HEK293 (cell line): ENCODE measurements around the gene F10.

Experiments
- CTCF ChIA-PET: fragments of 350-600 bp; formaldehyde crosslinking; extraction: SDS; loops from one replicate; lab custom pipeline; 2021; ENCODE audit warnings: antibody characterized with exemption; lab: Yijun Ruan, JAX
- POLR2A ChIA-PET: fragments of 300-600 bp; formaldehyde crosslinking; extraction: SDS; loops from one replicate; lab custom pipeline; 2020; ENCODE audit warnings: antibody characterized with exemption, inconsistent platforms; lab: Yijun Ruan, JAX
- H3K27ac ChIP-seq: fragments of 200-500 bp; sonication (Bioruptor generic); 2 replicates; pipeline ENCODE4 v1.5.1; 2014; ENCODE audit warnings: low read depth, low read length, control low read depth, inconsistent platforms; ENCODE audit errors: extremely low read depth
- H3K36me3 ChIP-seq, 2 experiments: fragments of 200-500 bp in 1 of 2; sonication (Bioruptor generic) in 1 of 2; 1 replicate in 1 of 2; 2 replicates in 1 of 2; pipeline ENCODE4 v1.5.1; 2014 to 2017; ENCODE audit warnings: inconsistent platforms in 2 of 2, low read length in 2 of 2; ENCODE audit not compliant: control insufficient read depth in 2 of 2, insufficient read depth in 1 of 2
- H3K4me1 ChIP-seq: fragments of 200-500 bp; sonication (Bioruptor generic); 2 replicates; pipeline ENCODE4 v1.5.1; 2014; ENCODE audit warnings: mild to moderate bottlenecking, low read length, inconsistent platforms; ENCODE audit not compliant: control insufficient read depth, insufficient read depth
- H3K4me3 ChIP-seq: 2 replicates; pipeline ENCODE4 v1.5.1; 2011; ENCODE audit warnings: low read depth, mild to moderate bottlenecking, control low read depth, low read length, moderate library complexity
- H3K9me3 ChIP-seq: fragments of 200-500 bp; sonication (Bioruptor generic); 2 replicates; pipeline ENCODE4 v1.5.1; 2014; ENCODE audit warnings: low read depth, low read length, inconsistent platforms; ENCODE audit not compliant: control insufficient read depth, insufficient read depth
- FEZF1 ChIP-seq: fragments of 450-650 bp; formaldehyde crosslinking; IDR thresholded peaks from 2 replicates; pipeline ENCODE4 v1.5.1; 2016; ENCODE audit warnings: missing biosample characterization, missing genetic modification characterization
- GLIS1 ChIP-seq: fragments of 450-650 bp; formaldehyde crosslinking; IDR thresholded peaks from 2 replicates; pipeline ENCODE4 v1.5.1; 2016; ENCODE audit warnings: missing biosample characterization, missing genetic modification characterization
- RBAK ChIP-seq: fragments of 450-650 bp; formaldehyde crosslinking; IDR thresholded peaks from 2 replicates; pipeline ENCODE4 v1.5.1; 2016; ENCODE audit warnings: missing biosample characterization, missing genetic modification characterization
- SCRT2 ChIP-seq: fragments of 450-650 bp; formaldehyde crosslinking; IDR thresholded peaks from 2 replicates; pipeline ENCODE4 v1.5.1; 2016; ENCODE audit warnings: missing biosample characterization, missing genetic modification characterization
- ZBTB11 ChIP-seq: fragments of 450-650 bp; formaldehyde crosslinking; conservative IDR thresholded peaks from 2 replicates; pipeline ENCODE4 v1.5.1; 2016; ENCODE audit warnings: low read depth, missing biosample characterization, missing genetic modification characterization
- ZBTB20 ChIP-seq: fragments of 450-650 bp; formaldehyde crosslinking; IDR thresholded peaks from 2 replicates; pipeline ENCODE4 v1.5.1; 2016; ENCODE audit warnings: missing biosample characterization, missing genetic modification characterization
- ZIC2 ChIP-seq: fragments of 450-650 bp; formaldehyde crosslinking; IDR thresholded peaks from 2 replicates; pipeline ENCODE4 v1.5.1; 2016; ENCODE audit warnings: missing biosample characterization, missing genetic modification characterization
- ZNF175 ChIP-seq: fragments of 450-650 bp; formaldehyde crosslinking; IDR thresholded peaks from 2 replicates; pipeline ENCODE4 v1.5.1; 2016; ENCODE audit warnings: missing biosample characterization, missing genetic modification characterization
- ZNF184 ChIP-seq: fragments of 450-650 bp; IDR thresholded peaks from 2 replicates; pipeline ENCODE4 v1.5.1; 2018; ENCODE audit warnings: missing biosample characterization, mild to moderate bottlenecking, missing genetic modification characterization
- ZNF2 ChIP-seq: fragments of 450-650 bp; formaldehyde crosslinking; IDR thresholded peaks from 2 replicates; pipeline ENCODE4 v1.5.1; 2016; ENCODE audit warnings: missing biosample characterization, missing genetic modification characterization
- ZNF214 ChIP-seq: fragments of 450-650 bp; formaldehyde crosslinking; IDR thresholded peaks from 2 replicates; pipeline ENCODE4 v1.5.1; 2017; ENCODE audit warnings: missing biosample characterization, mild to moderate bottlenecking, missing genetic modification characterization, borderline replicate concordance
- ZNF266 ChIP-seq: fragments of 450-650 bp; formaldehyde crosslinking; IDR thresholded peaks from 2 replicates; pipeline ENCODE4 v1.5.1; 2016; ENCODE audit warnings: missing biosample characterization, missing genetic modification characterization, low read depth
- ZNF302 ChIP-seq: fragments of 450-650 bp; formaldehyde crosslinking; IDR thresholded peaks from 2 replicates; pipeline ENCODE4 v1.5.1; 2016; ENCODE audit warnings: missing biosample characterization, missing genetic modification characterization, low read depth
- ZNF311 ChIP-seq: fragments of 450-650 bp; formaldehyde crosslinking; IDR thresholded peaks from 2 replicates; pipeline ENCODE4 v1.5.1; 2017; ENCODE audit warnings: missing biosample characterization, missing genetic modification characterization, borderline replicate concordance
- ZNF335 ChIP-seq: fragments of 450-650 bp; formaldehyde crosslinking; conservative IDR thresholded peaks from 2 replicates; pipeline ENCODE4 v1.5.1; 2016; ENCODE audit warnings: missing biosample characterization, missing genetic modification characterization
- ZNF423 ChIP-seq: fragments of 450-650 bp; formaldehyde crosslinking; IDR thresholded peaks from 2 replicates; pipeline ENCODE4 v1.5.1; 2016; ENCODE audit warnings: missing biosample characterization, missing genetic modification characterization
- ZNF433 ChIP-seq: fragments of 450-650 bp; formaldehyde crosslinking; IDR thresholded peaks from 2 replicates; pipeline ENCODE4 v1.5.1; 2016; ENCODE audit warnings: missing biosample characterization, missing genetic modification characterization, low read depth
- ZNF48 ChIP-seq: fragments of 450-650 bp; formaldehyde crosslinking; IDR thresholded peaks from 2 replicates; pipeline ENCODE4 v1.5.1; 2016; ENCODE audit warnings: missing biosample characterization, missing genetic modification characterization
- ZNF768 ChIP-seq: fragments of 450-650 bp; formaldehyde crosslinking; IDR thresholded peaks from 2 replicates; pipeline ENCODE4 v1.5.1; 2018; ENCODE audit warnings: missing biosample characterization, mild to moderate bottlenecking, missing genetic modification characterization
- ZNF785 ChIP-seq: fragments of 450-650 bp; formaldehyde crosslinking; IDR thresholded peaks from 2 replicates; pipeline ENCODE4 v1.5.1; 2016; ENCODE audit warnings: missing biosample characterization, missing genetic modification characterization
- ZSCAN18 ChIP-seq: fragments of 450-650 bp; formaldehyde crosslinking; IDR thresholded peaks from 2 replicates; pipeline ENCODE4 v1.5.1; 2016; ENCODE audit warnings: missing biosample characterization, missing genetic modification characterization
- TF ChIP-seq, protein P1 (sequence below): sonication (generic); formaldehyde crosslinking; IDR thresholded peaks from 2 replicates; pipeline ENCODE4 v1.8.1; 2022; ENCODE audit warnings: mild to moderate bottlenecking, moderate library complexity, missing genetic modification reagents

F10 gene

GRCh38 chr13:113166681-113167080 is 44.1 kb downstream of the F10 start:
- H3K4me1 ChIP-seq, result no peaks in the 10 kb centered on the region
- ChIA-PET CTCF (no interaction called here), POLR2A (no interaction called here)
- no peak overlapping the region for H3K4me3 ChIP-seq
- no peaks in the 10 kb centered on the region for H3K9me3 ChIP-seq
- H3K36me3 ChIP-seq, result peaks cover 0 to 21% of the 10 kb centered on the region in 2 experiments; a peak in 2 of 3 replicates
- TF ChIP-seq ZNF433 (tag by site-specific recombination), result no peak
- TF ChIP-seq ZNF311, result no peak
- no peak for TF ChIP-seq ZNF184 (tag by site-specific recombination)
- no peak for TF ChIP-seq GLIS1 (tag by site-specific recombination)
- TF ChIP-seq RBAK (tag by site-specific recombination), result no peak
- no peak for TF ChIP-seq ZBTB20 (tag by site-specific recombination)
- no peak for TF ChIP-seq ZNF302 (tag by site-specific recombination)
- no peak for TF ChIP-seq ZNF785 (tag by site-specific recombination)
- TF ChIP-seq, protein P1, sequence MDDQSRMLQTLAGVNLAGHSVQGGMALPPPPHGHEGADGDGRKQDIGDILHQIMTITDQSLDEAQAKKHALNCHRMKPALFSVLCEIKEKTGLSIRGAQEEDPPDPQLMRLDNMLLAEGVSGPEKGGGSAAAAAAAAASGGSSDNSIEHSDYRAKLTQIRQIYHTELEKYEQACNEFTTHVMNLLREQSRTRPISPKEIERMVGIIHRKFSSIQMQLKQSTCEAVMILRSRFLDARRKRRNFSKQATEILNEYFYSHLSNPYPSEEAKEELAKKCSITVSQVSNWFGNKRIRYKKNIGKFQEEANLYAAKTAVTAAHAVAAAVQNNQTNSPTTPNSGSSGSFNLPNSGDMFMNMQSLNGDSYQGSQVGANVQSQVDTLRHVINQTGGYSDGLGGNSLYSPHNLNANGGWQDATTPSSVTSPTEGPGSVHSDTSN (CRISPR knock-in tag), result no peak
- no peak for TF ChIP-seq ZSCAN18 (tag by site-specific recombination)
- no peak for TF ChIP-seq ZNF423 (tag by site-specific recombination)
- TF ChIP-seq ZNF2 (tag by site-specific recombination), result no peak
- TF ChIP-seq FEZF1 (tag by site-specific recombination), result no peak
- TF ChIP-seq ZBTB11 (tag by site-specific recombination), result no peak
- no peak for TF ChIP-seq ZNF48 (tag by site-specific recombination)
- TF ChIP-seq ZNF175 (tag by site-specific recombination), result no peak
- no peak for TF ChIP-seq ZNF266
- no peak for TF ChIP-seq ZNF768 (tag by site-specific recombination)
- no peak for TF ChIP-seq ZIC2 (tag by site-specific recombination)
- H3K27ac ChIP-seq, result no peak overlapping the region

- Histone ChIP-seq H3K4me3 (no peak overlapping the region), H3K36me3 (peaks cover 0 to 24% of the 10 kb centered on the region in 2 experiments; a peak in 2 of 3 replicates), H3K4me1 (no peaks in the 10 kb centered on the region), H3K9me3 (no peaks in the 10 kb centered on the region), H3K27ac (no peak overlapping the region)
- ChIA-PET CTCF (no interaction called here), POLR2A (no interaction called here)
- TF ChIP-seq ZNF335 (tag by site-specific recombination) (no peak), SCRT2 (tag by site-specific recombination) (peak; percentile 83), ZNF214 (no peak)
- TF ChIP-seq, all 188 proteins: peak for 1
Measured at GRCh38 chr13:113167155-113167554, 44.6 kb downstream of the F10 start.
